Kidney epithelial cell (primary cell): ENCODE results near the gene GPR89A. TPM values are rescaled to one million over a fixed set of nuclear protein-coding genes. Genes with fewer than 3 reads are reported as not detected.
"Not testable (repeated sequence)": the region's sequence is repeated elsewhere in the genome, so short reads cannot be mapped to it uniquely, and the experiment has no call there.

Source experiments
- DNase-seq: peaks from one replicate; pipeline ENCODE4 v3.0.0-alpha.2; 2010; ENCODE audit warnings: low read depth
- H3K27me3 ChIP-seq: 2 replicates; pipeline ENCODE4 v1.6.0; 2011; ENCODE audit warnings: low read length; ENCODE audit not compliant: control insufficient read depth, insufficient read depth
- H3K36me3 ChIP-seq: 2 replicates; pipeline ENCODE4 v1.5.1; 2011; ENCODE audit warnings: low read length; ENCODE audit not compliant: control insufficient read depth, insufficient read depth
- H3K4me3 ChIP-seq: 2 replicates; pipeline ENCODE4 v1.5.1; 2011; ENCODE audit warnings: low read depth, mild to moderate bottlenecking, control low read depth, low read length
- total RNA-seq: library from RNA; depleted of rRNA; stranded (reverse); fragments of >200 nt; gene quantifications from 2 replicates; pipeline ENCODE4 v1.2.3, GENCODE V29; 2015
- TF ChIP-seq, protein P1 (sequence below): IDR thresholded peaks from 2 replicates; pipeline ENCODE4 v1.5.1; 2011; ENCODE audit warnings: mild to moderate bottlenecking, moderate library complexity, low read length, control low read depth, inconsistent platforms; ENCODE audit not compliant: insufficient read depth, poor library complexity, severe bottlenecking

The GPR89A gene
- 22.3 and 25.6 TPM in 2 replicates for total RNA-seq

DNA sequence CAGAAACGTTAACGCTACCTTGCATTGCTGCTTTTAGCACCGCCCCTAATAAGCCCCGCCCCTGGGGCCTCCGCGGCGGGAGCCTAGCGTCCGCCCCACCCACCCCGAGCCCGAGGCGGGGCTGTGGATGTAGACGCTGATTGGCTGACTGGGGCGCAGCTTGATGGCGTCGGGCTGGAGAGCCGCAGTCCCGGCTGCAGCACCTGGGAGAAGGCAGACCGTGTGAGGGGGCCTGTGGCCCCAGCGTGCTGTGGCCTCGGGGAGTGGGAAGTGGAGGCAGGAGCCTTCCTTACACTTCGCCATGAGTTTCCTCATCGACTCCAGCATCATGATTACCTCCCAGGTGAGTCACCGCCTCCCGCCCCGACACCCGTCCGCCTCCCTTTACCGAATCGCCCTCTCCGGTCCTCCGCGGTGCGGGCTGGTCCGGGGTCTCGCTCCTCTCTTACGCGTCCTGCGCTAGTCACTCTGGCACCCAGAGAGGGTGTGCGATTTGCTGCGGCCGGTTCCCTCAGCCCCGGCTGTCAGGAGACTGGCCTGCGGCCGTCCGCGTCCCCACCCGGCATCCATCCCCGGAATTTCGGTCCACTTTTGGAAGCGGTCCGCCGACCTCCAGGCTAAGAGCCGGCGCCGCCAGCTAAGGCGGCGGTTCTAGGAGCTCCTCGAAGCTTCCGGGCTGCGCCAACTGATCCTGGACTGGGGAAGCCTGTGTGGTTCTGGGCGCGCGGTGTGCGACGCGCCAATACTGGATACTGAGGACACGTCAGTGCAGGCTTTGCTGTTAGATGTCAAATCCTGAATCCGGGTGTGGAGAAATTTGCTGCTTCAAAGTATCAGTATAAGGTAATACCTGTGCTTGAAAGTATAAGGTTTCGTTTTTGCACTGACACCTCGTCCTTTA is at the start of gene GPR89A:
Gene GPR89A (plus strand): TSS at position 156 of the 901 bp plus-strand sequence. CDS start 146 bp downstream, at position 302.
- H3K36me3 ChIP-seq, H3K27me3 ChIP-seq: not testable (repeated sequence)
- peak; percentile 61 for DNase-seq
- H3K4me3 ChIP-seq = peak within 1 kb of the TSS; percentile 68

DNA sequence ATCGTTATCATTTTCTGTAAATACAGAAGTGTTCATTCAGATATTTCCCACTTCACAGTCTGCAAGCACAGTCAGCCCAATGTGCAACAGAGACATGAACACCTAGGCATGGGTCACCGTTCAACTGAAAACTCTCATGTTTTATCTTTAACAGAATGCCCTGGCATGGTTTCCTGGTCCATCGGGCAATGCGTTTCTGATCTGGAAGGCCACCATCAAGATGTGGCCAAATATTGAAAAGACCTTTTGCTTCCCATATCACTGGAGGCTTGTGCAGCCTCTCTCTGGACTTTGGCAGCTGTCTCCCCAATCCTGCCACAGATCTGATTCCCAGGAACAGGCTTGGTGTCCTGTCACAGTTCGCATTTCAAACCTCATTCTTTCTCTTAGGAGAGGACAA is 21.0 kb upstream of the GPR89A start:
- H3K36me3 ChIP-seq = not testable (repeated sequence)

DNA sequence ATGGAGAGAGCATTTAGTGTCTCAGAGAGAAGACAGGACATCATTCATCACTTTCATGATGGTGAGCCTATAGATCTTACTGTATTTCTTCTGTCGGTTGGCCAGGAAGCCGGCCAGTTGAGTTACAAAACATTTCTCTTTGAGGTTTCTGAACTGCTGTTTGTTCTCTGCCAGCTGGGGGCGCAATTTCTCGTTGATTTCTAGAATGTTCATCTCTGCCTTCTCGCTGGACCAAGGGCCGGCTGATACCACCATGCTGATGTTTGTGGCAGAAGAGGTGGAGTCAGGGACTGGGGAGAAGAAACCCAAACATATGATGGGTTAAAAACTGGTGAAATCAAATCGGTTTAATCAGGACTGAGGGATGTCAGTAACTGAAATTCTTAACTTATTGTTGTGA is 17.0 kb upstream of the GPR89A start:
- not testable (repeated sequence) for H3K36me3 ChIP-seq, H3K27me3 ChIP-seq, H3K4me3 ChIP-seq, DNase-seq

More for the DNA sequence above, 21.0 kb upstream of the GPR89A start:
- not testable (repeated sequence) for H3K27me3 ChIP-seq, H3K4me3 ChIP-seq, DNase-seq

DNA sequence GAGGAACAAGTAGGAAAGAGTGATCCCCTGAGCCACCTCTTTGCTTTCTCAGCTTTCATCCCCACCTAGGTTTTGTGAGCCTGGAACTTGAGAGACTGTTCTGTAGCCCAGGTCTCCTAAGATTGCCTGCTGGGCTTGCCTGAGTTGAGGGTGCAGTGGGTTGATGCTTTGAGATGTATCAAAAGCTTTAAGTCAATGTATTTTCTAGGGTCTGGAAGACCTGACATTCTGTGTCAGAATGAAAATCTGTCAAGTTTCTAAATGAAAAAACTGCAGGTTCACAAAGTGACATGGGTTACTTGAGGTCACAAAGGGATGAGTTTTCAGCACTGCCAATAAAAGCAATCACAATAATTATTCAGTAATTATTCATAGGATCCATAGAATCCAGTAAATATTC is 15.4 kb upstream of the GPR89A start:
- not testable (repeated sequence) for H3K27me3 ChIP-seq, H3K36me3 ChIP-seq, DNase-seq, H3K4me3 ChIP-seq

DNA sequence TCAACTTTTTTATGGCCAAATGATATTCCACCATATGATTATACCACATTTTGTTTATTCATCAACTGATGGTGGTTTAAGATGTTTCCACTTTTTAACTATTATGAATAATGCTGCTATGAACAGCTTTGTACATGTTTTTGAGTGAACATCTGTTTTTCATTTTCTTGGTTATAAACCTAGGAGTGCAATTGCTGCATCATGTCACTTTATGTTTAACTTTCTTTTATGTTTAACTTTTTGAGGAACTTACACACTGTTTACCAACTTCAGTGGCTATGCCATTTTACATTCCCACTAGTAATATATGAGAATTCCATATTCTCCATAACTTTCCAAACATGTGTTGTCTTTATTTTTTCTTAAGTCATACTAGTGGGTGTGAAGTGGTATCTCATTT is 12.4 kb upstream of the GPR89A start:
- H3K27me3 ChIP-seq, DNase-seq, H3K4me3 ChIP-seq: not testable (repeated sequence)

DNA sequence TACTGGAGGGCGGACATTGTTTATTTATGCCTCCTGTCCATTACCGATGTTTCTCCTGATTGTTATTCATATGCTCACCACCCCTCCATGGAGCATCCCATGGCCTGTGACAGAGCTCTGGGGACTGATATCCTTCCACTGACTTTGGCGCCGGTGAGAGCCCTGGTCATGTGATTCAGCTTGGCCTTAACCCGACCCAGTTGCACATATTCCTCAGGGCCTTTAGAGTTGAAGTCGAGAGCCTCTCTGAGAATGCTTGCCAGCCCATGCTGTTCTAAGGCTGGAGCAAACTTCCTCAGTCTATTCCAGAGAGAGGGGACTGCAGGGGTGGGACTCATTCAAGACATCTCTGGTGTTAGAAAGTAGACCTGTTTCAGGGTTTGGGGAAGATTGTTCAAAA is 11.6 kb upstream of the GPR89A start:
- not testable (repeated sequence) for H3K4me3 ChIP-seq, H3K36me3 ChIP-seq, DNase-seq, H3K27me3 ChIP-seq

More for the DNA sequence above, 12.4 kb upstream of the GPR89A start:
- H3K36me3 ChIP-seq = not testable (repeated sequence)

DNA sequence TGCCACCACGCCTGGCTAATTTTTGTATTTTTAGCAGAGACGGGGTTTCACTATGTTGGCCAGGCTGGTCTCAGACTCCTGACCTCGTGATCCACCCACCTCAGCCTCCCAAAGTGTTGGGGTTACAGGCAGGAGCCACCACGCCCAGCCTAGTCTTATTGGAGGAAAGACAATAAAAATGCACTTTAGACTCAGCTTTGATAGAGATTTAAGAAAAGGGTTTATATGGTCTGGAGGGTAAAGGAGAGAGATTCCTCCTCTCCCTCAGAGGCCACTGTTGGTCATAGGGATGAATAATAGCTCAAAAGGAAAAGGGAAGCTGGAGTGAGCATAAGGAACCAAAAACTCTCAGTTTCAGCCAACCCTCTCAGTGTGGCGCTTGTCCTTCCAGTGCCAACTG is 8.4 kb upstream of the GPR89A start:
- not testable (repeated sequence) for H3K36me3 ChIP-seq, H3K27me3 ChIP-seq, DNase-seq, H3K4me3 ChIP-seq

DNA sequence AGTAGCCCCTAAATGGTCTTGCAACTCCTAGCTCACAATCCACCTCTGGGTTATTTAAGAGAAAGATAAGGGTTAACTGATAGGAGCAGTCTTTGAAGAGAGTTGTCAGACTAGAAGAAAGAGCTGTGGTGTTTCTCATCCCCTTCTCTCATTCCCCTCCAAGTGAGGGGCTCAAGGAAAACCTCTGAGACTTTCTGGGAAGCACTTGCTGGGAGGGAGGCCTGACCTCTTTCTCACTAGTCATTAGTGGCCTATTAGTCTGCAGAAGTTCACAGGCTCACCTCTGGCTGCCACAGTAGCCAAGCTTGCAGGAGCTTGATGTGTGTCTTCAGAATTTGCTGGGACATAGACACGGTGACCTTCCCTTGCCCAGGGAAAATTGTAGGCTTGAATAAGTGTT is 6.2 kb upstream of the GPR89A start:
- Histone ChIP-seq H3K27me3 (no peaks in the 10 kb centered on the region), H3K4me3 (no peak overlapping the region), H3K36me3 (no peaks in the 10 kb centered on the region)
- no peak for DNase-seq
- TF ChIP-seq, protein P1, sequence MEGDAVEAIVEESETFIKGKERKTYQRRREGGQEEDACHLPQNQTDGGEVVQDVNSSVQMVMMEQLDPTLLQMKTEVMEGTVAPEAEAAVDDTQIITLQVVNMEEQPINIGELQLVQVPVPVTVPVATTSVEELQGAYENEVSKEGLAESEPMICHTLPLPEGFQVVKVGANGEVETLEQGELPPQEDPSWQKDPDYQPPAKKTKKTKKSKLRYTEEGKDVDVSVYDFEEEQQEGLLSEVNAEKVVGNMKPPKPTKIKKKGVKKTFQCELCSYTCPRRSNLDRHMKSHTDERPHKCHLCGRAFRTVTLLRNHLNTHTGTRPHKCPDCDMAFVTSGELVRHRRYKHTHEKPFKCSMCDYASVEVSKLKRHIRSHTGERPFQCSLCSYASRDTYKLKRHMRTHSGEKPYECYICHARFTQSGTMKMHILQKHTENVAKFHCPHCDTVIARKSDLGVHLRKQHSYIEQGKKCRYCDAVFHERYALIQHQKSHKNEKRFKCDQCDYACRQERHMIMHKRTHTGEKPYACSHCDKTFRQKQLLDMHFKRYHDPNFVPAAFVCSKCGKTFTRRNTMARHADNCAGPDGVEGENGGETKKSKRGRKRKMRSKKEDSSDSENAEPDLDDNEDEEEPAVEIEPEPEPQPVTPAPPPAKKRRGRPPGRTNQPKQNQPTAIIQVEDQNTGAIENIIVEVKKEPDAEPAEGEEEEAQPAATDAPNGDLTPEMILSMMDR = no peak

DNA sequence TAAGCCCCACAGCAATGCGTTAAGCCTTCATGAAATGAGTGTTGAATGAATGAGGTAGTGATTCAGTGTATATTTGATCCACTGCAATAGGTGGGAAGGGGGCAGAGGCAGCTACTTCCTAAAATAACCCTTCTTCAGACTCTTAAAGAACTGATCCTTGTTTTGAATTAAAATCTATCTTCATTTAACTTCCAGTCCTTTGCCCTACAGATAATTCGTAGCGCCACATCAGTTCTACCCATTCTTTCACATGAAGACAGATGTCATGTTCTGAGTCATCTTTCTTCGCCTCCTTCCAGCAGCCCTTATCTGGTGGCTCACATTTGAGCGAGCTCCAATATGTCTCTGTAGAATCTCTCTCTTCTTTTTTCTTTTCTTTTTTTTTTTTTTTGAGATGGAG is 948 bp upstream of the GPR89A start:
- H3K36me3 ChIP-seq, H3K4me3 ChIP-seq, H3K27me3 ChIP-seq, DNase-seq: not testable (repeated sequence)

DNA sequence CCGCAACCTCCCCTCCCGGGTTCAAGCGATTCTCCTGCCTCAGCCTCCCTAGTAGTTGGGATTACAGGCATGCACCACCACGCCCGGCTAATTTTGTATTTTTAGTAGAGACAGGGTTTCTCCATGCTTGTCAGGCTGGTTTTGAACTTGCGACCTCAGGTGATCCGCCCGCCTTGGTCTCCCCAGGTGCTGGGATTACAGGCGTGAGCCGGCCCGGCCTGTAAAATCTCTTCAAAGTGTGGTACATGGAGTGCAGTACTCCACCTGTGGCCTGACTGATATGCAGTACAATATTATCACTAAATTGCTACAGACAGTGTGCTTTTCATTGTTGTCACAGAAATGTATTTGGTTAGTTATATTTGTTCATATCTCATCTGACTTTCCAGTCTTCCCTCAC is 499 bp upstream of the GPR89A start:
- H3K4me3 ChIP-seq, DNase-seq, H3K36me3 ChIP-seq, H3K27me3 ChIP-seq: not testable (repeated sequence)

DNA sequence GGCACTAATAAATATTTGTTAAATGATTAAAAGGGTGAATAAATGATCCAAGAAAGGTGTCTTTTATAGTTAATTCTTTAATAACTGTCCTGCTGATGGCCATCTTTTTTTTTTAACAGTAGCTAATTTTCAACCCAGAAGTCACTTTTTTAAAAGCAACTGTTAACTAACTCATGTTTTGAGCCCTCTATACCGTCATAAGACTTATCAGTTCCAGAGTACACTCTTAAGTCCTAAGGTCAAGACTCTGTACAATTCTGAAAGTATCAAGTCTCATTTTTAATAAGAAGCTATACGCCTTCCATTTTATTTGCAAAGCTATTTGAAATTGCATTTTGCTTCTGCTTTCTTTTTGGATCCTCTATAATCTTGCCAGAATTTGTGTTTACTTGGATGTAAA is 3.0 kb downstream of the GPR89A start:
- not testable (repeated sequence) for DNase-seq, H3K4me3 ChIP-seq, H3K27me3 ChIP-seq, H3K36me3 ChIP-seq

DNA sequence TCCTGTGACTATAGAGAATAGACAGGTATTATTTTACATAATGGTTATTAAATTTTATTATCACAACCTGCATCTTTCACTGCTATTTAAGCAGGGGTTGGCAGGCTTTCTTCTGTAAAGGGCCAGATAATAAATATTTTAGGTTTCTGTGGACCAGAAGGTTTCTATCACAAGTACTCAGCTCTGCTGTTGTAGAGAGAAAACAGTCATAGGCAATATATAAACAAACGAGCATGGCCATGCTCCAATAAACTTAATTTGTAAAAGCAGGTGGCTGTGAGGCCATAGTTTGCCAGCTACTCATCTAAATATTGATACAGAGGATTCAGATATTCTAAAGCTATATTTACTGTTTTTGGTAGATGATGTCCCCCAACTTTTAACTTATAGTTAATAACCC is 12.3 kb downstream of the GPR89A start:
- H3K4me3 ChIP-seq, H3K36me3 ChIP-seq, H3K27me3 ChIP-seq, DNase-seq: not testable (repeated sequence)

DNA sequence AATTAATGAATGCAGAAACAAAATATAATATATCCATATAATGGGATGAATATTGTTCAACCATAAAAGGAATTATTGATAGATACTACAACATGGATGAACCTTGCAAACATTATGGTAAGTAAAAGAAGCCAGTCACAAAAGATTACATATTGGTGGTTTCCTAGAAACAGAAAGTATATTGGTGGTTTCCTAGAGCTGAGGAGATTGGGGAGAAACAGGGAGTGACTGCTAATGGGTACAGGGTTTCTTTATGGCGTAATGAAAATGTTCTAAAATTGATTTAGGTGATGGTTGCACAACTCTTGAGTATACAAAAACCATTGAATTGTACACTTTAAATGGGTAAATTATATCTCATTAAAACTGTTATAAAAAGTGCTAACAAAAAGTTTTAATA is 14.4 kb downstream of the GPR89A start:
- not testable (repeated sequence) for H3K4me3 ChIP-seq, H3K27me3 ChIP-seq, DNase-seq, H3K36me3 ChIP-seq

DNA sequence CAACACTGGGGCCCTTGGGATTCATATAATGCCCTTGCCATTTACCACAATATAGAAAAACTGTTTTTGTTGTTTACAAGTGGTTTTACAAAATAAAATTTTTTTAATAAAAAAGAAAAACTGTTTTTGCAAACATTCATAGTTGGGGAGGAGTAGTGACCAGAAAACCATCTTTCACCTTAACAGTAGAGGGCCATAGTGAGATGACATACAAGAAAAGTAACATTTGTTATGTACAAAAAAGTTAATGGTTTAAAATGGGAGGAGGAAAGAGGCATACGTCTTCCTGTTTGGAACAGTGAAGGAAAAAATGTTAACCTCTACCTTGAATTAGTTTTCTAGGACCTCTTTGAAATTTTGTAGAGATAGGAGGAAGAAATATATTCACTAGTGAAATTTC is 28.4 kb downstream of the GPR89A start:
- H3K4me3 ChIP-seq, DNase-seq: not testable (repeated sequence)

More for the DNA sequence above, 28.4 kb downstream of the GPR89A start:
- H3K27me3 ChIP-seq, H3K36me3 ChIP-seq: not testable (repeated sequence)
